Trophoblast cell (in vitro differentiated cells and primary cell): ENCODE data around the gene TUSC7.

ENCODE experiments used
- DNase-seq, 2 donors: peaks; one replicate each; pipeline ENCODE4 v3.0.0-alpha.2; 2016
- H2AFZ ChIP-seq: 2 replicates; pipeline ENCODE4 v1.6.1; 2013; ENCODE audit warnings: low read length, moderate library complexity, mild to moderate bottlenecking; ENCODE audit not compliant: insufficient read depth, poor library complexity
- H2AK5ac ChIP-seq: 2 replicates; pipeline ENCODE4 v1.6.1; 2013; ENCODE audit warnings: mild to moderate bottlenecking, low read length
- H2BK120ac ChIP-seq: 2 replicates; pipeline ENCODE4 v1.6.1; 2013; ENCODE audit warnings: low read length, mild to moderate bottlenecking, moderate library complexity; ENCODE audit not compliant: insufficient read depth, poor library complexity
- H2BK12ac ChIP-seq: 2 replicates; pipeline ENCODE4 v1.6.1; 2013; ENCODE audit warnings: mild to moderate bottlenecking, low read length, moderate library complexity
- H2BK5ac ChIP-seq: 2 replicates; pipeline ENCODE4 v1.6.1; 2013; ENCODE audit warnings: low read length, low read depth, moderate library complexity, mild to moderate bottlenecking; ENCODE audit not compliant: poor library complexity
- H3K14ac ChIP-seq: 2 replicates; pipeline ENCODE4 v1.6.1; 2013; ENCODE audit warnings: mild to moderate bottlenecking, low read length
- H3K18ac ChIP-seq: 2 replicates; pipeline ENCODE4 v1.6.1; 2013; ENCODE audit warnings: mild to moderate bottlenecking, low read length
- H3K23ac ChIP-seq: 2 replicates; pipeline ENCODE4 v1.6.1; 2013; ENCODE audit warnings: low read length
- H3K27ac ChIP-seq: 2 replicates; pipeline ENCODE4 v1.5.1; 2013; ENCODE audit warnings: low read depth, mild to moderate bottlenecking, inconsistent platforms, low read length, moderate library complexity
- H3K27me3 ChIP-seq: 2 replicates; pipeline ENCODE4 v1.6.1; 2013; ENCODE audit warnings: inconsistent platforms, mild to moderate bottlenecking, low read length, moderate library complexity; ENCODE audit not compliant: insufficient read depth
- H3K36me3 ChIP-seq, 2 experiments: 1 replicate in 1 of 2; 2 replicates in 1 of 2; pipeline ENCODE4 v1.6.1; 2013; ENCODE audit warnings: low read length in 2 of 2, mild to moderate bottlenecking in 2 of 2, moderate library complexity in 1 of 2; ENCODE audit not compliant: insufficient read depth in 2 of 2, control insufficient read depth in 1 of 2
- H3K4ac ChIP-seq: 2 replicates; pipeline ENCODE4 v1.6.1; 2013; ENCODE audit warnings: low read depth, mild to moderate bottlenecking, low read length, moderate library complexity
- H3K4me1 ChIP-seq, 2 experiments: 1 replicate in 1 of 2; 2 replicates in 1 of 2; pipeline ENCODE4 v1.6.1; 2013; ENCODE audit warnings: low read length in 2 of 2, mild to moderate bottlenecking in 2 of 2, moderate library complexity in 1 of 2; ENCODE audit not compliant: insufficient read depth in 2 of 2, control insufficient read depth in 1 of 2
- H3K4me2 ChIP-seq: 2 replicates; pipeline ENCODE4 v1.6.1; 2013; ENCODE audit warnings: inconsistent platforms, mild to moderate bottlenecking, low read length, moderate library complexity
- H3K4me3 ChIP-seq: 2 replicates; pipeline ENCODE4 v1.5.1; 2013; ENCODE audit warnings: mild to moderate bottlenecking, low read depth, low read length, inconsistent platforms
- H3K79me1 ChIP-seq: one replicate; pipeline ENCODE4 v1.6.1; 2013; ENCODE audit warnings: low read length
- H3K79me2 ChIP-seq: 2 replicates; pipeline ENCODE4 v1.6.1; 2013; ENCODE audit warnings: low read length, mild to moderate bottlenecking; ENCODE audit not compliant: control insufficient read depth, insufficient read depth, poor library complexity
- H3K9ac ChIP-seq: 2 replicates; pipeline ENCODE4 v1.6.1; 2013; ENCODE audit warnings: mild to moderate bottlenecking, low read length
- H3K9me3 ChIP-seq: 2 replicates; pipeline ENCODE4 v1.6.1; 2013; ENCODE audit warnings: low read depth, mild to moderate bottlenecking, control low read depth, inconsistent platforms, low read length; ENCODE audit not compliant: insufficient read depth
- H4K12ac ChIP-seq: 2 replicates; pipeline ENCODE4 v1.6.1; 2013; ENCODE audit warnings: low read depth, mild to moderate bottlenecking, low read length, moderate library complexity
- H4K8ac ChIP-seq: 2 replicates; pipeline ENCODE4 v1.6.1; 2013; ENCODE audit warnings: low read depth, mild to moderate bottlenecking, low read length, moderate library complexity
- H4K91ac ChIP-seq: one replicate; pipeline ENCODE4 v1.6.1; 2013; ENCODE audit warnings: low read depth, mild to moderate bottlenecking, low read length, moderate library complexity
- WGBS: extraction: QIAGEN DNeasy Blood & Tissue Kit; methylation state at CpG from one replicate; pipeline ENCODE4 v1.1.7; 2013; ENCODE audit warnings: missing lambda C conversion rate; ENCODE audit not compliant: insufficient read length, insufficient coverage; ENCODE audit errors: extremely low coverage; 5-methylcytosine and 5-hydroxymethylcytosine counted together

TUSC7 gene

GRCh38 chr3:116757315-116757714, 47.7 kb downstream of the TUSC7 start:
- DNase-seq, result no peak
- Histone ChIP-seq H2AFZ (no peak overlapping the region), H3K9ac (no peak overlapping the region), H3K79me2 (no peaks in the 10 kb centered on the region), H4K8ac (no peak overlapping the region), H3K9me3 (no peaks in the 10 kb centered on the region), H2BK12ac (no peak overlapping the region), H3K4ac (no peak overlapping the region), H2BK120ac (no peak overlapping the region), H3K14ac (no peak overlapping the region), H3K4me2 (no peak overlapping the region), H3K23ac (no peak overlapping the region), H3K18ac (no peak overlapping the region), H2BK5ac (no peak overlapping the region), H2AK5ac (no peak overlapping the region), H3K4me3 (no peak overlapping the region), H3K36me3 (no peaks in the 10 kb centered on the region), H4K12ac (no peak overlapping the region), H4K91ac (no peak overlapping the region), H3K27ac (no peak overlapping the region), H3K27me3 (no peaks in the 10 kb centered on the region), H3K79me1 (no peaks in the 10 kb centered on the region), H3K4me1 (no peaks in the 10 kb centered on the region)
- WGBS, result no CpG with 5 or more reads among the region's 2 CpGs

DNA sequence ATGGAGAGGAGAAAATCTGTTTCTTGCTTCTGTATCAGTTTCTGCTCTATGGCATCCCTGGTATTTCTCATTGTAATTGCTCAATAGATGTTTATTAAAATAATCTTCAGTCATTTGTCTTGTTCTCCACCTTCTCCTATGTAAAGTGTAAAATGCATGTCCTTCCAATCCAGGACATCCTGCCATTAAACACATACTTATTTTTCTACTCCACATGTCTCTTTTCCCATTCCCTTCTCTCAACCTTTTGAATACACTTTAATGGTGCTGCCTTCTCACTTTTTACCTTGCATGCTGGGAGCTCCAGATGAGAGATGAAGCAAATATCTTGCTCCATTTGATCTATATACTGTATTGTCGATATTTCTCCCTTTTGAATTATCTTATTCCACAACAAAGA, 49.7 kb downstream of the TUSC7 start:
- H3K4me2 ChIP-seq, result no peak overlapping the region
- no peak overlapping the region for H2BK12ac ChIP-seq
- H3K9me3 ChIP-seq, result no peaks in the 10 kb centered on the region
- no peak overlapping the region for H3K4me3 ChIP-seq
- no peak overlapping the region for H2AFZ ChIP-seq
- no peaks in the 10 kb centered on the region for H3K27me3 ChIP-seq
- no peaks in the 10 kb centered on the region for H3K4me1 ChIP-seq
- no peak overlapping the region for H3K4ac ChIP-seq
- WGBS, result no CpG with 5 or more reads among the region's 1 CpG
- H3K9ac ChIP-seq, result no peak overlapping the region
- no peak overlapping the region for H4K12ac ChIP-seq
- no peak overlapping the region for H3K27ac ChIP-seq
- H3K79me1 ChIP-seq, result no peaks in the 10 kb centered on the region
- H2AK5ac ChIP-seq, result no peak overlapping the region
- no peak overlapping the region for H2BK5ac ChIP-seq
- H3K36me3 ChIP-seq, result no peaks in the 10 kb centered on the region
- H3K79me2 ChIP-seq, result no peaks in the 10 kb centered on the region
- no peak overlapping the region for H3K18ac ChIP-seq
- H3K23ac ChIP-seq, result no peak overlapping the region
- no peak overlapping the region for H3K14ac ChIP-seq
- H4K91ac ChIP-seq, result no peak overlapping the region
- DNase-seq, result no peak
- H2BK120ac ChIP-seq, result no peak overlapping the region
- no peak overlapping the region for H4K8ac ChIP-seq
